Esophagus muscularis mucosa (tissue), 4 donors: ENCODE data around the gene GRIA4.

Source experiments
- CTCF ChIP-seq, 3 experiments: fragments of 200-600 bp in 2 of 3; fragments of 450-650 bp in 1 of 3; sonication (generic) in 2 of 3; IDR thresholded peaks; one replicate each; pipeline ENCODE4 v1.5.1; 2017 to 2019; ENCODE audit warnings: antibody characterized with exemption in 3 of 3, mild to moderate bottlenecking in 2 of 3, moderate library complexity in 1 of 3
- EP300 ChIP-seq: sonication (generic); formaldehyde crosslinking; IDR thresholded peaks from one replicate; pipeline ENCODE4 v1.6.1; 2017; ENCODE audit warnings: antibody characterized with exemption
- POLR2AphosphoS5 ChIP-seq, 2 donors: sonication (generic); formaldehyde crosslinking; IDR thresholded peaks; one replicate each; pipeline ENCODE4 v1.6.1; 2017; ENCODE audit warnings: antibody characterized with exemption in 2 of 2

GRCh38 chr11:105884436-105884835 is 274.6 kb downstream of the GRIA4 start:
- TF ChIP-seq CTCF (IDR thresholded peaks at IDR 0.05) (no peak), POLR2AphosphoS5 (IDR thresholded peaks at IDR 0.05) (no peak), EP300 (no peak)
